Measurements from ENCODE around the gene SPATA6.

Gene SPATA6

GRCh38 chr1:48391926-48392325 lies 80.1 kb downstream of the SPATA6 start:
- DNase-seq (ENCODE audit: low spot score), result no peak
- TF ChIP-seq CTCF (IDR thresholded peaks at IDR 0.05; ENCODE audit: extremely low read depth, missing control alignments), result no peak

GRCh38 chr1:48387409-48387808 lies 84.6 kb downstream of the SPATA6 start:
- no peak for TF ChIP-seq CTCF (IDR thresholded peaks at IDR 0.05; ENCODE audit: extremely low read depth, missing control alignments)
- DNase-seq (ENCODE audit: low spot score), result no peak

- no peak for TF ChIP-seq CTCF (IDR thresholded peaks at IDR 0.05; ENCODE audit: extremely low read depth, missing control alignments)
- DNase-seq (ENCODE audit: low spot score), result no peak
Measured at GRCh38 chr1:48374785-48375184, 97.2 kb downstream of the SPATA6 start.

DNA sequence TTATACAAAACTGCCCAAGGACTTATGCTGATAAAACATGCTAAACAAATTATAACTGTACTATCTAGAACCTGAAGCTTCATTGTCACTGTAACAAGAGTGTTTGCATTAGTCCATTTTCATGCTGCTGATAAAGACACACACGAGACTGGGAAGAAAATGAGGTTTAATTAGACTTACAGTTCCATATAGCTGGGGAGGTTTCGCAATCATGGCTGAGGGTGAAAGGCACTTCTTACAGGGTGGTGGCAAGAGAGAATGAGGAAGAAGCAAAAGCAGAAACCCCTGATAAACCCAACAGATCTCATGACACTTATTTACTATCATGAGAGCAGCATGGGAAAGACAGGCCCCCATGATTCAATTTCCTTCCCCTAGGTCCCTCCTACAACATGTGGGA lies 100.4 kb downstream of the SPATA6 start:
- DNase-seq (ENCODE audit: low spot score), result no peak

DNA sequence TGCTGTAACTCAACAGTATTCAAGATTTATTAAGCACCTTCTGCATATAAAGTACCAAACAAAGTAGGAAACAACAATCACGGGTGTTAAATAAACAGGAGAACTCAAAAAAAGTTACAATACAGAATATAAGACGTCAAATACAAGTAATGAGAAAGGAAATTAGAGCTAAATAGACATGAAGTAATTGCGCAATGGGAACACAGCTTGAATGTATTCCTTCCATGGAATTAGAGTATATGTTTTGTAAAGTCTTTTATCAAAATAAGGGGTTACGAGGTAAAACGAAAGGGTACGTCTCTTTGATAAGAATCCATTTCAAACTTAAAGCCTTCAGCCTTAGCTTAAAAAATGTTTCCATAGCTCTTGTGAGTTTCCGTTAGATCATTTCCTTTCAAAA lies 109.1 kb downstream of the SPATA6 start:
- no peak for TF ChIP-seq CTCF (IDR thresholded peaks at IDR 0.05; ENCODE audit: extremely low read depth, missing control alignments)
- no peak for DNase-seq (ENCODE audit: low spot score)

More for the DNA sequence above, 100.4 kb downstream of the SPATA6 start:
- TF ChIP-seq CTCF (IDR thresholded peaks at IDR 0.05; ENCODE audit: extremely low read depth, missing control alignments), result no peak

DNA sequence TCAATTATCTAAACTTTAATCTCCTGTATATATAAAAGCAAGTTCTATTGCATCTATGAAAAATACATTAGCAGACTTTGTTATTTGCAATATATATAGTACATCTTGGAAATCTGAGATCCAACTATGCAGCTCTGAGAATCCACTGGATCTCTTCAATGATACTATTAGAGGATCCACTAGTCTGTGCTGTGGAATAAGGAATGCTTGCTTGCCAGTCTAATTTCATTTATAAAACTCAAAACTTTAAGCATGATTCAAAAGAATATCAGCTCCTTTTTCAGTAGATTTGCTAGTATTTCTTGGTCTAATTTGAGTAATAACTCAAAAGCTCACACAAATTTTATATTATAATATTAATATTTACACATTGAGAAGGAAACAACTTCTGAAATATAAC lies 115.1 kb downstream of the SPATA6 start:
- TF ChIP-seq CTCF (IDR thresholded peaks at IDR 0.05; ENCODE audit: extremely low read depth, missing control alignments), result no peak
- DNase-seq (ENCODE audit: low spot score), result no peak

DNA sequence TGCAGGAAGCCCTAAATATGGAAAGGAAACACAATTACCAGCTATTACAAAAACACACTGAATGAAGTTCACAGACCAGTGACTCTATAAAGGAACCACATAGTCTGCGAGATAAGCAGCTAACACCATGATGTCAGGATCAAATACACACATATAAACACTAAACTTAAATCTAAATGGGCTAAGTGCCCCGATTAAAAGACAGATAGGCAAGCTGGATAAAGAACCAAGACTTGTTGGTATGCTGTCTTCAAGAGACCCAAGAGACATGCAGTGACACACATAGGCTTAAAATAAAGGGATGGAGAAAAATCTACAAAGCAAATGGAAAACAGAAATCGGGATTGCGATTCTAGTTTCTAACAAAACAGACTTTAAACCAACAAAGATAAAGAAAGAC lies 127.6 kb downstream of the SPATA6 start:
- TF ChIP-seq CTCF (IDR thresholded peaks at IDR 0.05; ENCODE audit: extremely low read depth, missing control alignments), result no peak
- no peak for DNase-seq (ENCODE audit: low spot score)

Data from GM20000 (cell line).